Breast epithelium (tissue), 3 donors: ENCODE data around the gene ABCA4.

Experiments used
- CTCF ChIP-seq, 3 donors: fragments of 450-650 bp; IDR thresholded peaks; one replicate each; pipeline ENCODE4 v1.5.1; 2016 to 2017; ENCODE audit warnings: antibody characterized with exemption in 3 of 3, mild to moderate bottlenecking in 3 of 3, moderate library complexity in 3 of 3
- POLR2AphosphoS5 ChIP-seq, 3 donors: sonication (generic); formaldehyde crosslinking; IDR thresholded peaks; one replicate each; pipeline ENCODE4 v1.6.1; 2017; ENCODE audit warnings: antibody characterized with exemption in 3 of 3

- TF ChIP-seq CTCF (IDR thresholded peaks at IDR 0.05) (no peak), POLR2AphosphoS5 (IDR thresholded peaks at IDR 0.05) (no peak)
These were observed 16.7 kb downstream of the ABCA4 start for GRCh38 chr1:94104127-94104684.
